ENCODE measurements around the gene MGP. TPM values are rescaled to one million over a fixed set of nuclear protein-coding genes. Genes with fewer than 3 reads are reported as not detected.

MGP gene
- total and polyA plus RNA-seq, 2 of the 13 experiments (the other 11 are each of a cell fraction or from before 2014, with no cell fraction given): not detected

DNA sequence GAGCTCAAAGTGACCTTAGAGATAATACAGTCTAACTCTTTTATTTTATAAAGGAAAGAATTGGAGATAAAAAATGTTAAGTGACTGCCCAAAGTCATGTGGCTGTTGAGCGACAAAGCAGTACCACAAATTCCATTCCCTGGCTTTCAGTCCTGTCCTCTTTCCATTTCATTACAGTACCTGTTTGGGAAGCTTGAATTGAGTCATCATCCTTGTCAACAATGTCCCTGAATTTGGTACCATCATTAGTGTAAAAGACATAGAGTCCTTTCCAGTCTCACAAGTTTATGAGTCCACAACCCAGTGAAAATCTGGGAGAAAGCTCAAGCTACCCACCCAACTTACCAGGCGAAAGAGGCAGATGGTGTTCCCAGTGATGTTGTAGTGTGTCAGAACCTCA is 48.9 kb upstream of the MGP start (continued):
- TF ChIP-seq FOXP1 (IDR thresholded peaks at IDR 0.05) (no peak), FOXP1 (CRISPR knock-in tag; IDR thresholded peaks at IDR 0.05) (no peak)

DNA sequence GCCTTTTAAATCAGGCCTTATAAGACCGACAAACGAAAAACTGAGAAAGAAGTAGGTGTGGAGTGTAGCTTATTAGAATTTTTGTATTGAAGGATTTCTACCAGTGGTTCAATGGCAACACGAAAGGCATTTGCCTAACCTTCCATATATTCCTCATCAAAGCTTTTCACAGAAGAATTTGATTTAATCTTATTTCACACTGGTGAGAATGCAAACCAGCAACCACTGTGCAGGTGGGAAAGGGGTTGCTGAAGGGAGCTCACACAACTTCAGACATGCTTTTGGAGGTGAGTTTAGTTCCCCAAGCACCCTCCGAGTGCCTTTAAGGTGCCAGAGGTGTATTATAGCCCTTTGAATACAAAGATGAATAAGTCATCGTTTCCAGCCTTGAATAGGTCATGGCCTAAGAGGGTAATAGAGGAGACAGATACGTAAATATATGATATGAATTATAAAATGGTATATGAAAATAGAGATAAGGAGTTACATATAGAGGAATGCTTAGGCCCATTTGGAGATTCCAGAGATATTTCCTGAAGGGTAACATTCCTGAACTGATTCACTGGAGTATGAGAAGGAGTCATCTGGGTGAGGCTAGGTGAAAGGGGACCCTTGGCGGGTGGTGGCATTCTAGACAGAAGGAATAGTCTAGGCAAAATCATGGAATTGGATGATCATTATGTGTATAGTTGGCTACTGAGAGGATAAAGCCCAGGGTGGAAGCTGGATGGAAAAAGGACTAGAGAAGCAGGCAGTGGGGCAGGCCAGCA is 46.3 kb upstream of the MGP start:
- Histone ChIP-seq H3K9ac (ENCODE audit: insufficient read depth, low read depth, low read length) (no peak overlapping the region), H3K27ac (ENCODE audit: extremely low read length, insufficient read depth, low read length) (no peak overlapping the region), H3K36me3 (replicated peaks in 1 of 2; ENCODE audit: control insufficient read depth in 1 of 2, insufficient read depth in 2 of 2, low read length in 2 of 2) (no peaks in the 10 kb centered on the region), H3K4me3 (replicated peaks in 1 of 3; ENCODE audit: insufficient read depth in 1 of 3, low read depth in 2 of 3, low read length in 3 of 3) (no peak overlapping the region), H2AFZ (ENCODE audit: low read length) (no peak overlapping the region), H3K4me1 (ENCODE audit: insufficient read depth, low read length) (peaks cover 12% of the 10 kb centered on the region; the same call in 1 of the 2 replicates), H3K9me3 (ENCODE audit: low read length) (no peaks in the 10 kb centered on the region), H3K4me2 (ENCODE audit: low read depth, low read length) (no peak overlapping the region), H3K79me2 (ENCODE audit: insufficient read depth, low read length) (no peaks in the 10 kb centered on the region), H3K27me3 (ENCODE audit: control insufficient read depth in 1 of 2, insufficient read depth in 2 of 2, low read length in 2 of 2) (no peaks in the 10 kb centered on the region), H4K20me1 (ENCODE audit: insufficient read depth, low read length) (no peaks in the 10 kb centered on the region)
- WGBS (ENCODE audit: low lambda C conversion rate): 58% methylated on average over 7 of the region's 7 CpGs
- BruUV-seq (replicated peaks): no TSS peak
- ChIA-PET POLR2A (no interaction called here), CTCF (ENCODE audit: low intra/inter-chr PET ratio, low total read pairs) (no interaction called here)
- FAIRE-seq: no peak
- no peak for DNase-seq (ENCODE audit: low spot score)
- TF ChIP-seq MLLT10 (CRISPR knock-in tag; IDR thresholded peaks at IDR 0.05): no peak
- TF ChIP-seq ZNF841 (CRISPR knock-in tag; IDR thresholded peaks at IDR 0.05; ENCODE audit: borderline replicate concordance): no peak
- in situ Hi-C loops (cut with HindIII; ENCODE audit: extremely low pct_ligation_motif_present, low pct_unique_long_range_greater_than_20kb): no loop called here
- intact Hi-C loops (cut with micrococcal nuclease; ENCODE audit: unreplicated experiment): no loop called here
- no peak for ATAC-seq

DNA sequence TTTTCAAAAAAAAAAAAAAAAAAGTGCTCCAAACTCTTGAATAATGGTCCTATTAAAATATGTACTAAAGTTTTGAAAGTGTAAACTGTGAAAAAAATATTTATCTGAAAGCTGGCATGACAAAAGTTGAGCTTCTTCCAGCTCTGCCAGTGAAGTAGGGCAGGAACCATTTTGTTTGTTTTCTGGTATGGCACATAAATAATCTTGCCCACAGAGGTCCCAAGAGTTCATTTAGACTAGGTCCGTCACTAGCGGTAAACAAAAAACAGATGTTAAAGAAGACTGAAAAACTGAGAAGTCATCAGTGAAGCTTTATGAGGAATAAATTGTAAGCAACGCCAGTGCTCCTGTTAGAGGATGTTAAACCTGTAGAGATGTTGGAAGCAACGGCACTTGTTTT is 45.7 kb upstream of the MGP start:
- intact Hi-C loops (cut with micrococcal nuclease; ENCODE audit: unreplicated experiment) (no loop called here), in situ Hi-C loops (cut with HindIII; ENCODE audit: extremely low pct_ligation_motif_present, low pct_unique_long_range_greater_than_20kb) (no loop called here)
- 83% methylated on average over 4 of the region's 4 CpGs for WGBS (ENCODE audit: low lambda C conversion rate)
- H3K9ac ChIP-seq (ENCODE audit: insufficient read depth, low read depth, low read length): no peak overlapping the region
- no peaks in the 10 kb centered on the region for H3K79me2 ChIP-seq (ENCODE audit: insufficient read depth, low read length)
- CTCF ChIA-PET (ENCODE audit: low intra/inter-chr PET ratio, low total read pairs): no interaction called here
- H4K20me1 ChIP-seq (ENCODE audit: insufficient read depth, low read length): no peaks in the 10 kb centered on the region
- no peak overlapping the region for H3K4me3 ChIP-seq (replicated peaks in 1 of 3; ENCODE audit: insufficient read depth in 1 of 3, low read depth in 2 of 3, low read length in 3 of 3)
- no peaks in the 10 kb centered on the region for H3K9me3 ChIP-seq (ENCODE audit: low read length)
- H3K4me2 ChIP-seq (ENCODE audit: low read depth, low read length): no peak overlapping the region
- no peak overlapping the region for H2AFZ ChIP-seq (ENCODE audit: low read length)
- no peak for DNase-seq (ENCODE audit: low spot score)
- no TSS peak for BruUV-seq (replicated peaks)
- TF ChIP-seq CAMTA2 (CRISPR knock-in tag; IDR thresholded peaks at IDR 0.05; ENCODE audit: borderline replicate concordance) (no peak), ATM (IDR thresholded peaks at IDR 0.05; ENCODE audit: borderline replicate concordance) (no peak), ZNF136 (CRISPR knock-in tag; IDR thresholded peaks at IDR 0.05; ENCODE audit: low read depth) (no peak), PCBP2 (optimal IDR thresholded peaks at IDR 0.05; ENCODE audit: low read depth, low read length, poor library complexity, severe bottlenecking) (no peak), MLXIP (CRISPR knock-in tag; IDR thresholded peaks at IDR 0.05; ENCODE audit: borderline replicate concordance) (no peak), ATRX (CRISPR knock-in tag; IDR thresholded peaks at IDR 0.05; ENCODE audit: borderline replicate concordance) (no peak)
- H3K27ac ChIP-seq (ENCODE audit: extremely low read length, insufficient read depth, low read length): no peak overlapping the region
- FAIRE-seq: no peak
- H3K4me1 ChIP-seq (ENCODE audit: insufficient read depth, low read length): peaks cover 12% of the 10 kb centered on the region; the same call in 1 of the 2 replicates
- ATAC-seq: no peak
- H3K36me3 ChIP-seq (replicated peaks in 1 of 2; ENCODE audit: control insufficient read depth in 1 of 2, insufficient read depth in 2 of 2, low read length in 2 of 2): no peaks in the 10 kb centered on the region
- POLR2A ChIA-PET: no interaction called here
- no peaks in the 10 kb centered on the region for H3K27me3 ChIP-seq (ENCODE audit: control insufficient read depth in 1 of 2, insufficient read depth in 2 of 2, low read length in 2 of 2)
